GM21737 (cell line): ENCODE measurements around the gene CHIT1.

Experiments
- ATAC-seq: cut with Tn5 transposase; IDR thresholded peaks from one replicate; pipeline ENCODE4 v1.9.1; 2021; ENCODE audit warnings: mild to moderate bottlenecking, moderate library complexity; ENCODE audit not compliant: unreplicated experiment

Gene CHIT1

DNA sequence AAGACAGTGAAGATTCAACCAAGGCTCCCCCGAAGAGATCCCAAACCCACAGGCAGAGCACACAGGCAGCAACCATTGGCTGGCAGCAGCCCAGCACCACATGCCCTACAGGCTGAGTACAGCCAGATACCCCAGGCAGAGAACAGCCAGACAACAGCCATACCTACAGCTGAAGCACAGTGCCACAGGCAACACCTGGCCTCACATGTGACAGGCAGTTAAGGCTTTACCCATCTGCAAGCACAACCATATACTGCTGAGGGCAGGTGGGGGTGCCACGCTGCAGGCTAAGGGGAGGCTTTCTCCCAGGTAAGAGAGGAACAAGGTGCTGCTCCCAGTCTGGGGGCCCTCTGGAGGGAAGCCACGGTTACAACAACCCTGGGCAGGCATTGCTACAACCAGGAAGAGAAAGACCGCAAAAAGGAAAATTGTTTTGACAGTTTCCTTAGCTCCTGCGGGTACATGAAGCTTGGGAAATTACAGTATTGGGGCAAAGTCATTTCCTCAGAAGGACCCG, 12.3 kb downstream of the CHIT1 start:
- no peak for ATAC-seq

DNA sequence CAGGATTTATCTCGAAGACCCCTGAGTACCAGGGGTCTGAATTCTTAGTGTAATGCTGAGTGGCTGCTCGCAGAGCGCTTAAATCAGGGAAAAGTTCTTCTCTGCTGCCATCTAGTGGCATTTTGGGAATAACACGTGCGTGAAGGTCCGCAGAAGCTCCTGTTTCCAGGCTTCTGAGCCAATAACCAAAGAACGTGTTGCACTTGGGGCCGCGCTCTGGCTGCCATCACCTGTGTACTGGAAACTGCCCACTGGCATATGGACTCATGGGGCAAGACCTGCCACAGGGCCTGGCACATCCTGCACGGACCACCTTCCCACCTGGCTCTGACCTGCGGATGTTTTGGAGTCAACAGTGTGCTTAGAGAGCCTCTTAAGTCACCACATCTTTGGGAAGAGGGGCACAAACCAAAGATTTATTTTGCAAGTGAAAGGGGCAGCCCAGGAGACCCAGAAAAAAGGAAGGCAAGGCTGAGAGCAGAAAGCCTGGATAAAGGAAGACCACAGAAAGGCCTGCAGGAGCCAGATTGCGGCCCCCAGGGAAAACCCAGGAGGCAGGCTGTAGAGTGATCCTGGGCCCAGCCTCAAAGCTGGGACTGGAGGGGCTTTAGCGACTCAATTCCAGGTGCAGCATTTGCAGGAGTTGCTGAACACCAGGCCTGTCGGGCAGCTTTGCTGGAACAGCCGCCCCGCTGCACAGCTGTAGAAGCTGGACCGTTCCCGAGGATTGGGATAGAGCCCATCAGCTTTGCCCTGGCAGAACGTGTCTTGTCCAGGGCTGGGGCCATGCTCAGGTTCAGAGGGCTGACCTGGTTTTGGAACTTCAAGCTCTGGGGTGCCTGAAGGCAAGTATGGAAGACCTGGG, 13.0 kb downstream of the CHIT1 start:
- no peak for ATAC-seq

DNA sequence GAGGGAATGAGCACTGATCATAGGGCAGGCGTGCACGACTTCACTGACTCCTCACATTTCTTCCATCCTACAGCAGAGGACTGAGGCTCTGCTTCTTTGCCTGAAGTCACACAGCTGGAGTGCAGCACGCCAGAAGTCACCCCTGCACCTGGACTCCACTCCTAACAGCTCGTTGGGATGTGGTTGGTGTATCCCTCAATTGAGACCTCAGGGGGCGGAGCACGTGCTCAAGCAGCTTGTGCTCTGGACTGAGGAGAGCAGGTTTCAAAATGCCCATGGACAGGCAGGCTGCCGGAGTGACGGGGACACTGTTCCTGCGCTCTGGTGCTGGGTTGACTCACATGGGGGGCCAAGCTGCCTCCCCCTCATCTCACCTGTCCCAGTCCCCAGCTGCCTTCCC, 13.9 kb downstream of the CHIT1 start:
- ATAC-seq, result no peak

DNA sequence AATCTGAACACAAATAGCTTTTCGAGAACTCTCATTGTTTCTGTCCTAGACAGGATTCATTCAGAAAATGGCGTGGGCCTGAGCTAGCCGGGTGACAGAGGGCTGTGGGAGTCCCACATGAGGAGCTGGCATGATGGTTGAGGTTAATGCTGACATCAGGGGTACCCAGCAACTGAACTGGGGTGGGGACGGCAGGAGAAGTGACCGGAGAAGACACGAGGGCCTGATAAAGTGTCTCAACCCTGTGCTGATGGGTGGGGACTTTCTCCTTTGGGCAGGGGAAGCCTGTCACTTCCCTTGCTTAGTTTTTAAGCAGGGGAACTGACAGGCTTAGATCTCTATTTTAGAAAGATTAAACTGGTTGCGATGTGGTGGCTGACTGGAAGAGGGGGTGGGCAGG, 14.6 kb downstream of the CHIT1 start:
- no peak for ATAC-seq

DNA sequence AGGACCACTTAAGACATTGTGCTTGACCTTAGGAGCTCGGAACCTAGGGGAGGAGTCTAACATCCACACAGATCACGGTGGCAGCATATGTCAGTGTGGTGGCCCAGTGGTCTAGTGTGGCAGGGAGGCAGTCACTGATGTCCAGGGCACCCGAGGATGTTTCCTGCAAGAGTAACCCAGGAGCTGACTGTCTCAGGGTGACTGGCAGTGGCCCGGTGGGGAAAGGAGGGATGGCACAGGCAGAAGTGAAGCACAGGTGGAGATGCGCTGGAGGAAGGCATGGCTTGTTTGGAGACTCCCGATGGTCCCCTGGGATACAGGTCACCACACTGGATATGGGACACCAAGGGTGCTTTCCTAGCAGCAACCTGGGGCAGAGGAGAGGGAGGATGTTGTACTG, 16.3 kb downstream of the CHIT1 start:
- ATAC-seq, result no peak

DNA sequence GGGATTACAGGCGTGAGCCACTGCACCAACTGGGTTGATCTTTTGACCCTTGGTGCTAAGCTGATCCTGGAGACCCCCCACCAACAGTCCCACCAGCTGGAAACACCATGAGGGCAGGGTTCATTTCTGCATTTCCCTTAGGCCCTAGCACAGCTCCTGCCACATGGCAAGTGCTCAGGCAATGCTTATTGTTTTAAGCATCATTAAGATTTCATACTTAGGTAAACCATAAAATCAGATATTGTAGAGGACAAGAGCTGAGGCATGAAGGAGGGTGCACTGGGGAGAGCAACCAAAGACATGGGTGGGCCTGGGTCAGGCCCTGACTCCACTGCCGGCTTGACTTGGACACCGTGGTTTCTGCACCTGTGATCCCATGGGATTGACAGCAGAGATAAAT, 17.7 kb downstream of the CHIT1 start:
- no peak for ATAC-seq

DNA sequence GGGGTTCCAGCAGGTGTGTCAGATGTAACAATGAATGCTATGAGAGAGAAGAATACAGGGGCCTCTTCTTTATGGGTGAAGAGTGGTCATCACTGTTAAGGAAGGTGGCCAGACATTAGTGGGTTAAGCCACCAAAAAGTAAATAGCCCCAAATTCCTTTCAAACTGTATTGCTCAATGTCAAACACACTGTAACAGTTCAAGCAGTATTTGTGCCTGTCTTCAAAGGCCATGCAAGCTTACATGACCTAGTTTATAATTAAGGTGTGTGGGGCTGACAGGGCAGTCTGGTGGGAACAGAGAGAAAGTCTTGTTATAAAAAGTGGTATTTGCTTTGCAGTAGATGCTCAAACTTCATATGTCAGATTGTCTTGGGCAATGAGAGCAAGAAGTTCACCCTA, 18.5 kb downstream of the CHIT1 start:
- ATAC-seq, result no peak

DNA sequence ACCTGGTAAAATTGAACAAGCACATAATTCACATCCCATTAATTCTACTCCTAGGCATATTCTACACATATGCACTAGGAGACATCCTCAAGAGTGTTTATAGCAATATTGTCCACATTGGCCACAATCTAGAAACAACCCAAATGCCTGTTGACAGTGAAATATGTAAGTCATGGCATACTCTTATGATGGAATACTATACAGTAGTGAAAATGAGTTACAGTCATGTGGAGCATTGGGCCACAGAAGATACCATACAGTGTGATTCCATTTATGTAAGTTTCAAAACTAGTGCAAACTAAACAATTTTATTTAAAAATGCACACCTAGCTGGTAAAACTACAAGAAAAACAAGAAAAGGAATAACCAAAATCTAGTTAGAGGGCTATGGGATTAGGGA, 19.1 kb downstream of the CHIT1 start:
- no peak for ATAC-seq

DNA sequence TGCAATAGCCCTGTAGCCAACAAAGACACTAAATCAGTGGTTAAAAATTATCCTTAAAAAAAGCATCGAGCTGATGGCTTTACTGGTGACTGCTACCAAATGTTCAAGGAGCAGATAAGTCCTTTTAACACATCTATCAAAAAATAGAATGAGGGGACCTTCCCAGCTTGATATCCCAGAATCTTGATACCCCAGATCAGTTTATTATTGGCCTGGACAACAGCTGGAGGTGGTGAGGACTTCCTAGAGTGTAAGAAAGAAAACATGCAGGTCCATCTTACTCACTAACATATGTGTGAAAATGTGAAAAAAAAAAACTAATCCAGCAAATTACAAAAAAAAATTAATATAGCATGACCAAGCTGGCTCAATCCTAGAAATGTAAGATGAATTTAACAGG, 21.3 kb downstream of the CHIT1 start:
- no peak for ATAC-seq

DNA sequence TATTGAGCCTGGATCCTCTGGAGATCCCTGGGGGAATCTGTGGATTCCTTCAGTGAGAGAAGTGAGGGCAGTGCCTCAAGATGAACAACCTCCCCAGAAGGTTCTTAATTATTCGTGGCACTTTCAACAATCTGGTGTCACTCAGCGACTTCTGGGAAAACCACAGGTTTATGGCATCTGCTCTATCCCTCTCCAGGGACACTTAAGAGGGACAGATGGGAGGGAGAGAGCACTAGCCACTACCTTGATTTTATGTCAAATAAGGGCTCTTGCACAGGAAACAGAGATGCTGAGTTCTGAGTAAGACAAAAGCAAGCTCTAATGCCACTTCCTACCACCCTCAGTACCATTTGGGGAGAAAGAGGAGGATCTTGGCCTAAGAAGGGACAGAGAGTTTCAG, 21.7 kb downstream of the CHIT1 start:
- ATAC-seq, result no peak

DNA sequence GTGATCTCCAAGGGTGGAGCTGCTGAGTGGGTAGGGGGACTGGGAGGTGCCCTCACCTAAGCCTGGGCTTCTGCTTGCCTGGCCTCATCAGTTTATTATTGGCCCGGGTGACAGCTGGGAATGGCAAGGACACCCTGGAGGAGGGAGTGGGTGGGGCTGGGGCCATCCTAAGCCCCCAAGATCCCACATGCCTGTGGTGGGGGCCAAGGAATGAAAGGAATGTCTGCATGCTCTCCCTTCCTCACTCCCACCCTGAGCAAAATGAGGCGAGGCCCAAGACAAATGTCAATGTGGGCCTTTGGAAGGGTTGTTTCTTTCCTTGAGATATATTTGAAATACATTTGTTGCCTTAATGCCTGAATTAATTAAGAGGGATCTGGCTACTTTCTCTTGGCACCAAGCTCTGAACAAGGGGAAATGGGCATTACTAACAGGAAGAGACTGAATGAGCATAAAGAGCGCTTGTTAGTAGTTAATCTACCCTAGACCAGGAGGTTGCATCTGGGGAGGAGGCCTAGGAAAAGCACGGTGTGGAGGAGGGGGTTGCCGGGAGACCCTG, 23.3 kb downstream of the CHIT1 start:
- no peak for ATAC-seq

DNA sequence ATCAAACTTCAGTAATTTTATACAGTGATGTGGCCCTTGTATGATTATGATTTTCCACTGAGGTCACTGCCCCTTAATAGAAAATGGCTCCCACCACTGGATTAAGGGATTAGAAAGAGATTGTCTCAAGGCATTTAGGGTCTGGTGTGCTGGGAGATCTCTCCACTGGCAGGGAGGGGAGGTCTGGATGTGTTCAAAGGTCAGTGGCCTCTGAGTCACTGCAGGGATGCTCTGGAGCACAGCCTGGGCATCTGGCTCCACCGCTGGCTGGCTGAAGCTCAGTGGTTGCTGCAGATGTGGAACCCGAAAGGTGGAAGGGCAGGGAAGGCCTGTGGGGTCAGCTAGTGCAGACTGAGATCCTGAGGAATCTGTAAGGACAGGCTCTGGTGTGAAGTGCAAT, 24.7 kb downstream of the CHIT1 start:
- ATAC-seq, result no peak

DNA sequence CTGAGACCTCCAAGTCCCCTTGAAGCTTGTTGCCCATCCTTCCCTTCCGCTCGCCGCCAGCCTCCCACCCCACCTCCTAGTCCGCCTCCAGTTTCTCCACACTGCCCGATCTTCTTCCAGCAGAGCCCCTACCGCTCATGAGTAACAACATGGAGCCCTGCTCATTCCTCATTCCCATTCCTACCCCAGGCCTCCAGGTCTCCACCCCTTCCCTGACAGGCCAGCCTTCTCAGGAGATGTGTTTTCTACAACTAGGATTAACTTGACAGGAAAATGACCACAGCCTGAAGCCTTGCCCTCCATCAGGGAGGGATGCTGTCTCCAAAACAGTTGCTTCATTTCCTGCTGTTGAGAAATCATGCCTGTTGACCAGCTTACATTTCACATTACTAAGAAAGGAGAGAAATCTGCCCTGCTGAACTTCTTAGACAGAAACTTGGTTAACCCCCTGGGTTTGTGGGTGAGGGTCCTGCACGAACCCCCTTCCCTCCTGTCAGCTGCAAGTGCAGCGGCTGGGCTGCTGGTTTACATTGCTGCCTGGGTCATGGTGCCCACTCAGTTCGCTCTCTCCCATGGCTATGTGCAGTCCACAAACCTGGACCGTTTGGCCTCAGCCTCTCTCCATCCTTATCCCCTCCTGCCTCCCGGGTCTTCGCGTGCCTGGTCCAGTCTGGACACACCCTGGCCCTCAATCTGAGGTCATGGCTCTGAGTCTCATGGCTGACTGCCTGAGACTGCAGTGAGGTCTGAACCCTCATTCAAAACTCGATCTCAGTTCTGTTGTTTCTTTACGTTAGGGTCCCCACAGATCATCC, 26.8 kb downstream of the CHIT1 start:
- no peak for ATAC-seq

DNA sequence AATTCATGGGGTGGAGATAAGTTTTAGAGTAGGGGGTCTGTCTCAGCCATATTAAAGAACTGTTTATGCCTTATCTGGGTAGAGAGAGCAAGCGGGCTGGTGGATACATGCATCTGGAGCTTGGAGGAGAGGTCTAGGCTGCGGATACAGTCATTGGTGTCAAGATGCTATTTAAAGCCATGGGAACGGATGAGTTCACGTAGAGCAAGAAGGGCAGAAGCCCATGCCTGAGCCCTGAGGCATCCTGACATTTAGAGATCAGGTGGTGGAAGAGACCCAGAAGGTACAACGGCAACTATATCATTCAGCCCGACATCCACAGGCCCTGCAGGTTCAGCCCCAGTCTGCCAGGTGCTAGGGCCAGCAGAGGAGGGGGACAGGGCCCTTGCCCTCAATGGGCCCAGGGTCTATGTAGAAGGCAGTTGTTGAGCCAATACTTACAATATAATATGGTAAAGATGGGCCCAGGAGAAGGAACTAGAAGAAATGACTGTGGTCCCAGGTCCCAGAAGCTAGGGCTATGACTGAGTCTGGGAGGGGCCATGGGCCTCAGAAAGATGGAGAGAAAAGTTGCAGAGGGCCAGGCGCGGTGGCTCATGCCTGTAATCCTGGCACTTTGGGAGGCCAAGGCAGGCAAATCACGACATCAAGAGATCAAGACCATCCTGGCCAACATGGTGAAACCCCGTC, 27.8 kb downstream of the CHIT1 start:
- no peak for ATAC-seq

DNA sequence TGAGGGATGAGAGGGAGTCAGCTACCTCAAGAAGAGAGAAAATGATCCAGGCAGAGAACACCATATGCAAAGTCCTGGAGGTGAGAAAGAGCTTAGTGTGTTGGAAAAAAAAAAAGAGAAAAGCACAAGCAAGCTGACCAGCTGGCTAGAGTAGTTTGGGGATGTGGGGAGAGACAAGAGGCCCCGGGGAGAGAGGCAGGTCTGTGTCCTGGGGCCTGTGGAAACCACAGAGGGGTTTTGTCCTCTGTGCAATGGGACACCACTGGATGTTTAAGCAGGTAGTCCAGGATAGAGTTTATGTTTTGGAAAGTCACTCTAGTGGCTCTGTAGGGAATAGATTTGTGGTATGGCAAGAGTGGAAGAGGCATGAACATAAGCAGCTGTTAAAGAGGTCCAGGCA, 28.6 kb downstream of the CHIT1 start:
- no peak for ATAC-seq

DNA sequence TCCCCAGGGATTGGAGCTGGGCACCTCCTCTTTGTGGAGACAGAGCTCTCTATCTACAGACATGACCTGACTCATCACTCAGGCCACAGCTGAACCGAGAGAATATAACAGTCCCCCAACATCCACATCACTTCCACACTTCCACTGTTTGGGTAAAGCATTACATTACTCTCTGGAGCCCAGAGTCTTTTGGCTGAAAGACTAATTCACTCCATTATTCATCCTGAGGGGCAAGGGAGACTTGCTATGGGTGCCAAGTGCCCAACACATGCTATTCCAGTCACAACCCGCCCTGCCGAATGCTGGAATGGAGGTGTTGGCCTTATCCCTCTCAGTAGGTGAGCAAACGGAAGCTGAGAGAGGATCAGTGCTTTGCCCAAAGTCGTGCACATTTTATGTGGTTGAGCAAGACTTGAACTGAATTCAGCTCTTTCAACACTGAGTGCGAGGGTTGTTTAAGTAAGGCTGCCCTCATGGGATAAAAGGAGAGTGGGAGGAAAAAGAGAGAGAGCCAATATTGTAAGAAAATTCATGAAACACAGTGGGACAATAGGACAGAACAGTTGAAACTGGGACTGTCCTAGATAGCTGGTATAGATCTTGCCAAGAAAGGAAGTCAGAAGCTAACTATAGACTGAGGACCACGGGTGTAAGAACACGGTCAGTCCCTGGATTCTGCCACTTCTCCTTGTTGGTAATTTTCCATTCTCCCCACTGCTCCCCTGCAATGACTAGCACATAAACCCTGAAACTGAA, 29.5 kb downstream of the CHIT1 start:
- no peak for ATAC-seq

DNA sequence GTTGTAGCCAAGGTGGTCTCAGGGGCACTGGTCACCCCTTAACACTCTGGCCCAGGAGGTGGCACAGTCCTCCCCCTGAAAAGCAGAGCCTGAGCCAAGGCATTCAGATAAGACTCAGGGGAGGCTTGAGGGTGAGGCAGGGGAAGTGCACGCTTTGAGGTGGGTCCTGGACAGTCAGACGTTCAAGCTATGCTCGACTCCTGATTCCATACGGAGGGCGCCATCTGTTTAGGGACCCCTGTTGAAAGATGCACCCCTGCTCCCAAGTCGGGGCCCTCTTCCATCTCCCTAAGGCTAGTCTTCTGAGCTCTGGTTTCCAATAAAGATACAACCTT, 30.0 kb downstream of the CHIT1 start:
- ATAC-seq, result no peak

DNA sequence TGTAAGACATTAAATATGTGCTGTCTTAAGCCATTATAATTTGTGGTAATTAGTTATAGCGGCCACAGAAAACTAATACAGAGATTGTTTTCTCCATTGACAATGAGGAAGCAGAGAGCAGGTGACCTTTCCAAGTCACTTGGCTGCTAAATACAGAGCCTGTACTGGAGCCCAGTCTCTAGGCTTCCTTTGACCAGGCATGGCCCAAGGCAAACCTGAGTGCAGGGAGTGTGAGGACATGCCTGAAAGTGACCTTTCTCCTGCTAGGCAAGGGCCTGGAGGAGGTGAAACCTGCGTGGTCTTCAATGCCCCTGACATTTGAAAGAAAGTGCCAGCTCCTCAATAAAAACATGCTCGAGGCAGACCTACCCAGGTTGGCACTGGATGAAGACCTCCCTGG, 30.5 kb downstream of the CHIT1 start:
- ATAC-seq, result no peak

DNA sequence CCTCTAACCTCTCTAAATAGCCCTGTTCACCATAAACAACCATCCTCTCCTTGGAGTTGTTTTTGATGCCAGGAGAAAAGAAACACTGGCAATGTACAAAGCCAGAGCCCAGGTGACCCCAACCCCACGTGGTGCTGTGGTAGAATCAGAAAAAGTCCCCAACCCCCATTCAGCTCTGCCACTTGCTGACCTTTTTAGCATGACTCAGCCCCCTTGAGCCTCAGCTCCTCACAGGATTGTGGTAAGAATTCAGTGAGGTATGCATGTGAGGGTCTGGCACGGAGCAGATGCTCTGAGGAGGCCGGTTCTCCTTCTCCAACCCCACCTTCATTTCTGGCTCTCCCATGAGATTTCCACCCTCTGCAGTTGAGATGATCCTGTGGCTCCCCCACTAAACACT, 31.8 kb downstream of the CHIT1 start:
- ATAC-seq, result no peak

DNA sequence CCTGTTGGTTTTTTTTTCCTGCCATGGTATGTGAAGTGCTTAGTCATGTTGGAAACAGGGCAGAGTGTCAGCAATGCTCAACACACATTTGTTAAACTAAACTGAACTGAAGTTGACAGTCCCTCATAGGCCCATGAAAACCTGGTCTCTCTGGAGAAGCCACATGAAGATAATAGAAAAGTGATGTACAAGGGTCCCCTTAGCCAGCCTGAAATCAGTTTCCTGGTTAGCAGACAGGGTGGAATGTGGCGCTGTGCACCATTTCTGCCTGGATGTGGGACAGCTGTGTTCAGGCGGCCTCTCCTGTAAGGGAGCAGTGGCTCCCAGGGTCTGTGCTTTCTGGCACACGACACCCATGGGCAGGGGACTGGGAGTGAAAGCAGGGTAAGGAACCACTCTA, 33.1 kb downstream of the CHIT1 start:
- no peak for ATAC-seq

DNA sequence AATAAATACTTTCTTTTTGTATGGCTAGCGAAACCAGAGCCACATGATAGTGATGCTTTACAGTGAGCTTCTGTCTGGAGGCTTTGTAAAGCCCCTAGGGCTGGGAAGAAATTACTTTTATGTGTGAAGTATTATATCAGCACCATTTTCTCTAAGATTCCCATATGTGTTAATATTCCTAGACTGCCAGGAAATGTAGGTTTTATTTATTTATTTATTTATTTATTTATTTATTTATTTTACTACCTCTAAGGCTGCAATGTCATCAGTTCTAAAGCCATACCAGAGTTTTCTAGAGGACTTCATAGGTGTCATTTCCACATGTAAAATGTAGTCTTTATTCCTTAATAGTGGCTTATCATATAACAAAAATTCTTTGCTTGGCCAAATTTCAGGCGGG, 38.5 kb downstream of the CHIT1 start:
- ATAC-seq, result no peak
